ENCODE data around the gene DYNC2I2.
A peak's percentile ranks its signal among the peaks of the same experiment; 100 is the strongest.
"Not testable (repeated sequence)": the region's sequence is repeated elsewhere in the genome, so short reads cannot be mapped to it uniquely, and the experiment has no call there.

The DYNC2I2 gene

GRCh38 chr9:128611600-128612394 lies 44.9 kb downstream of the DYNC2I2 start:
- DNase-seq, result no peak

- DNase-seq, result no peak
These were observed 45.8 kb downstream of the DYNC2I2 start for GRCh38 chr9:128610897-128611296.

GRCh38 chr9:128607642-128608350 lies 48.9 kb downstream of the DYNC2I2 start:
- DNase-seq, result peak; percentile 92 to 98

GRCh38 chr9:128603697-128604096 lies 53.0 kb downstream of the DYNC2I2 start:
- no peak for DNase-seq

- DNase-seq, result no peak
These were observed 56.5 kb downstream of the DYNC2I2 start for GRCh38 chr9:128600099-128600498.

GRCh38 chr9:128595471-128595870 lies 61.2 kb downstream of the DYNC2I2 start:
- DNase-seq, result no peak

GRCh38 chr9:128593856-128594255 lies 62.8 kb downstream of the DYNC2I2 start:
- no peak for DNase-seq

- no peak for DNase-seq
These were observed 63.6 kb downstream of the DYNC2I2 start for GRCh38 chr9:128593039-128593438.

GRCh38 chr9:128588581-128589233 lies 67.9 kb downstream of the DYNC2I2 start:
- no peak for DNase-seq

- DNase-seq, result no peak
These were observed 69.2 kb downstream of the DYNC2I2 start for GRCh38 chr9:128587453-128587852.

- not testable (repeated sequence) for DNase-seq
These were observed 69.7 kb downstream of the DYNC2I2 start for GRCh38 chr9:128586934-128587333.

- DNase-seq, result not testable (repeated sequence)
These were observed 71.5 kb downstream of the DYNC2I2 start for GRCh38 chr9:128585155-128585554.
